ENCODE data around the gene SHROOM1.

The SHROOM1 gene

GRCh38 chr5:132777209-132778069, 53.0 kb downstream of the SHROOM1 start, which contains the start of gene SEPTIN8:
SEPTIN8 (minus strand) TSS chr5:132777239; CDS start chr5:132777137, 102 bp downstream.
- peak; percentile 77 for DNase-seq (ENCODE audit: low spot score)

DNA sequence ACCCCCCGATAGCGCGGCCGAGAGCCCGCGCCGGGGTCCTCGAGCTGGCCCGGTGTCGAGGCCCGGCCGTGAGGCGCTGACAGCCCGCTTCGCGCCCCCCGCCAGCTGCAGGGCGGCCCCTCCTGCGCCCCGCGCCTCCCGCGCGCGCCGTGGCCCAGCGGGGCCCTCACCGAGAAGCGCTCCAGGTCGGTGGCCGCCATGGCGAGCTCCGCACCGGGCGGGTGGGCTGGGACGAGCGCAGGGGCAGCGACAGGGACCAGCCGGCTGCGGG, 53.6 kb downstream of the SHROOM1 start:
- DNase-seq (ENCODE audit: low spot score) = no peak

- DNase-seq (ENCODE audit: low spot score) = peak; percentile 68
Observed at GRCh38 chr5:132776131-132776937, 54.1 kb downstream of the SHROOM1 start.

DNA sequence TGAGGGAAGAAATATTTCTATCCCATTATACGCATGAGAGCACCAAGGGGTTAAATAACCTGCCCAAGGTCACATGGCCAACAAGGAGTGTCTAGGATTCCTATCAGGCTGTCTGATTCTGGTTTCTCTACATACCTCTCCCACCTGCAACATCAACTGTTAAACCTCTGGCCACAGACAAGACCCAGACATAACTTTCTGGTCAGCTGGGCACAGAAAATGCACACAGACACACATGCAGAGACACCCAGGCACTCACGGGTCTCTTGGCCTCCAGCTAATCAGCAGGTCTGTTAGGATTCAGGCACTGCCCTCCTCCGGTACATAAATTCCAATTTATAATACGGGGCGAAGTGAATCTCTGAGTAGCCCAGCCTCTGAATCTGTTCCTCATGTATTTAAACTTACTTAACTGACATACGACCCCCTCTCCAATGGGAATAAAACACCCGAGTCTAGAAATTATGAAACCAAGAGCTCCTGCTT, 54.9 kb downstream of the SHROOM1 start:
- no peak for DNase-seq (ENCODE audit: low spot score)

- DNase-seq (ENCODE audit: low spot score) = no peak
Observed at GRCh38 chr5:132774896-132775295, 55.6 kb downstream of the SHROOM1 start.

- no peak for DNase-seq (ENCODE audit: low spot score)
Observed at GRCh38 chr5:132774406-132774805, 56.0 kb downstream of the SHROOM1 start.

DNA sequence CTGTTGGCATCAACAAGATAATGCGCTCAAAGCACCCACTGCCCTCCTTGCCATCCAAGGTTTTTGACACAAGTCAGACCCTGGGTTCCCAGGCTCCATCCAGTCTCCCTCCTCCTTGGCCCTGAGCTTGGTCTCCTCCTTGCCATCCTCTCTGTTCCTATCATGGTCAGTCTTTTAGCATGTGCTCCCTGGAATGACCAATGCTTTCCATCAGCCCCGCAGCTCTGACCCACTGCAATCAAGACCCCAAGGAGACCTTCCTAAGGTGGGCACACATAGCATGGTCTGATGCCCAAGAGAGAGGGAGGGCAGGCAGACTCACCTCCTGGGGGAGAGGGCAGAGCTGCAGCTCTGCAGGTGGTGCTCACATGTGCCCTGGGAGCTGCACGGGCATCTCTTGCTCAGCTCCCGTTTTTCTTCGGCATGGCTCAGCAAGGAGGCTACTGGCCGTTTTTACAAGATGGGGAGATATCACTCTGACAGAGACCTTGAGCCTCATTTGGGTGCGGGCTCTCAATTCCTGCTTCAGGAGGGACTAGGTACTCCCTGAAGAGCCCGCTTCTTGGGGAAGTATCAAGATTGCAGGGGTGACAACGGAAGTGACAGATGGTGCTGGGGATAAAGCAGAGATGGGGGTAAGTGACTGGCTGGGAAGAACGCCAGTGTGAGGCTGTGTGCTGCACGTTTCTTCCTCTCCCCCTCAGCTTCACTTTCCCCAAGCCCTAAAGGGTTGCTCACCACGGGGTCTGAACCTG, 56.7 kb downstream of the SHROOM1 start:
- DNase-seq (ENCODE audit: low spot score) = no peak

- no peak for DNase-seq (ENCODE audit: low spot score)
Observed at GRCh38 chr5:132773114-132773513, 57.3 kb downstream of the SHROOM1 start.

GRCh38 chr5:132772291-132773070, 58.0 kb downstream of the SHROOM1 start:
- no peak for DNase-seq (ENCODE audit: low spot score)

All from ecto neural progenitor cell (in vitro differentiated cells).